Measurements from ENCODE around the gene GRK7.

GRK7 gene

DNA sequence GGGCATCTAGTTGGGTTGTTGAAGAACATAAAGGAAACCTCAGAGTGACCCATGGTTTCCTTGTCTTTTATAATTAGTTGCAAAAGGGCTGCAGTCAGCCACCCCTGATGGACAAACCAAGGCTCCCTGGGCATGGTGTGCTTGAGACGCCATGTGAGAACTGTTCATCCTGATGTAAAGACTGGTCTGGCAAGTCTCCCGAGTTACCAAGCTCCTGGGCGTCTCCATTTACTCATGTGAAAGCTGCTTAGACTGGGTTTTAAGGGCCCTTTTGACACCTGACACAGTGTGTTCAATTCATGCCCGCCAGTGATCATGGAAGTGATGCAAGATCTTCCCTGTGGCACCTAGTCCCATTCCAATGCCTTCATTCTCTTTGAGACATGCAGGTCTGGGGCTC, 49.4 kb downstream of the GRK7 start:
- no peak for TF ChIP-seq GATA2 (IDR thresholded peaks at IDR 0.05; ENCODE audit: low read depth, low read length)
- no peak for TF ChIP-seq GATA3 (IDR thresholded peaks at IDR 0.05; ENCODE audit: low read depth, low read length)

All from SH-SY5Y (cell line).